Activated T-cell treated with anti-CD3 and anti-CD28 coated beads, Interleukin-2, amount 50 U/mL, for 24 hours (primary cell): ENCODE data around the gene MSX2.
"Not testable (repeated sequence)": the region's sequence is repeated elsewhere in the genome, so short reads cannot be mapped to it uniquely, and the experiment has no call there.

Source experiments
- DNase-seq: peaks from one replicate; pipeline ENCODE4 v3.0.0-alpha.2; 2020
- H3K27ac Mint-ChIP-seq: 2 replicates; pipeline ENCODE4 v1.8.0; 2020; ENCODE audit warnings: mild to moderate bottlenecking, mixed read lengths
- H3K27me3 Mint-ChIP-seq: 2 replicates; pipeline ENCODE4 v1.8.0; 2020; ENCODE audit warnings: mixed read lengths
- H3K36me3 Mint-ChIP-seq: 2 replicates; pipeline ENCODE4 v1.8.0; 2020; ENCODE audit warnings: low read depth, mixed read lengths
- H3K4me1 Mint-ChIP-seq: 2 replicates; pipeline ENCODE4 v1.8.0; 2020; ENCODE audit warnings: low read depth, mixed read lengths
- H3K4me3 Mint-ChIP-seq: 2 replicates; pipeline ENCODE4 v1.8.0; 2020; ENCODE audit warnings: mild to moderate bottlenecking, moderate library complexity, mixed read lengths
- H3K9me3 Mint-ChIP-seq: 2 replicates; pipeline ENCODE4 v1.8.0; 2020; ENCODE audit warnings: mixed read lengths

The MSX2 gene

GRCh38 chr5:174735498-174736330, 11.3 kb downstream of the MSX2 start:
- H3K27ac Mint-ChIP-seq: no peak overlapping the region
- H3K36me3 Mint-ChIP-seq: no peaks in the 10 kb centered on the region
- peaks cover 4% of the 10 kb centered on the region for H3K4me1 Mint-ChIP-seq
- H3K9me3 Mint-ChIP-seq: no peaks in the 10 kb centered on the region
- no peak overlapping the region for H3K4me3 Mint-ChIP-seq
- H3K27me3 Mint-ChIP-seq: peaks cover 79% of the 10 kb centered on the region
- no peak for DNase-seq

GRCh38 chr5:174736331-174736721, 11.9 kb downstream of the MSX2 start:
- peaks cover 4% of the 10 kb centered on the region for H3K4me1 Mint-ChIP-seq
- no peaks in the 10 kb centered on the region for H3K9me3 Mint-ChIP-seq
- peaks cover 73% of the 10 kb centered on the region for H3K27me3 Mint-ChIP-seq
- H3K36me3 Mint-ChIP-seq: no peaks in the 10 kb centered on the region
- no peak overlapping the region for H3K27ac Mint-ChIP-seq
- H3K4me3 Mint-ChIP-seq: no peak overlapping the region
- DNase-seq: no peak

- H3K9me3 Mint-ChIP-seq: peaks cover 3% of the 10 kb centered on the region
- peaks cover 71% of the 10 kb centered on the region for H3K27me3 Mint-ChIP-seq
- no peak for DNase-seq
- H3K36me3 Mint-ChIP-seq: no peaks in the 10 kb centered on the region
- no peak overlapping the region for H3K4me3 Mint-ChIP-seq
- H3K27ac Mint-ChIP-seq: no peak overlapping the region
- H3K4me1 Mint-ChIP-seq: peaks cover 4% of the 10 kb centered on the region
Observed at GRCh38 chr5:174736777-174737176, 12.4 kb downstream of the MSX2 start.

- no peak for DNase-seq
- Mint-ChIP-seq H3K9me3 (peaks cover 3% of the 10 kb centered on the region), H3K27me3 (peaks cover 66% of the 10 kb centered on the region), H3K36me3 (no peaks in the 10 kb centered on the region), H3K27ac (no peak overlapping the region), H3K4me1 (peaks cover 4% of the 10 kb centered on the region), H3K4me3 (no peak overlapping the region)
Observed at GRCh38 chr5:174737330-174737729, 12.9 kb downstream of the MSX2 start.

GRCh38 chr5:174741352-174741751, 17.0 kb downstream of the MSX2 start:
- H3K4me3 Mint-ChIP-seq: no peak overlapping the region
- H3K36me3 Mint-ChIP-seq: no peaks in the 10 kb centered on the region
- DNase-seq: no peak
- no peak overlapping the region for H3K27ac Mint-ChIP-seq
- peaks cover 5% of the 10 kb centered on the region for H3K9me3 Mint-ChIP-seq
- H3K27me3 Mint-ChIP-seq: peaks cover 34% of the 10 kb centered on the region
- no peaks in the 10 kb centered on the region for H3K4me1 Mint-ChIP-seq

- H3K4me1 Mint-ChIP-seq: no peaks in the 10 kb centered on the region
- H3K36me3 Mint-ChIP-seq: no peaks in the 10 kb centered on the region
- H3K27ac Mint-ChIP-seq: no peak overlapping the region
- no peak overlapping the region for H3K4me3 Mint-ChIP-seq
- no peak for DNase-seq
- H3K9me3 Mint-ChIP-seq: peaks cover 5% of the 10 kb centered on the region
- peaks cover 39% of the 10 kb centered on the region for H3K27me3 Mint-ChIP-seq
Observed at GRCh38 chr5:174744896-174745295, 20.5 kb downstream of the MSX2 start.

GRCh38 chr5:174745590-174746103, 21.3 kb downstream of the MSX2 start:
- H3K27ac Mint-ChIP-seq: no peak overlapping the region

GRCh38 chr5:174750711-174751110, 26.3 kb downstream of the MSX2 start:
- H3K27me3 Mint-ChIP-seq: peaks cover 73% of the 10 kb centered on the region
- no peaks in the 10 kb centered on the region for H3K36me3 Mint-ChIP-seq
- DNase-seq: no peak
- H3K4me3 Mint-ChIP-seq: no peak overlapping the region
- H3K4me1 Mint-ChIP-seq: no peaks in the 10 kb centered on the region
- no peaks in the 10 kb centered on the region for H3K9me3 Mint-ChIP-seq
- H3K27ac Mint-ChIP-seq: no peak overlapping the region

More at GRCh38 chr5:174745590-174746103, 21.3 kb downstream of the MSX2 start:
- Mint-ChIP-seq H3K9me3 (peaks cover 5% of the 10 kb centered on the region), H3K36me3 (no peaks in the 10 kb centered on the region), H3K4me1 (no peaks in the 10 kb centered on the region), H3K4me3 (no peak overlapping the region), H3K27me3 (peaks cover 47% of the 10 kb centered on the region)
- DNase-seq: no peak

- H3K27me3 Mint-ChIP-seq: peaks cover 67% of the 10 kb centered on the region
- no peaks in the 10 kb centered on the region for H3K4me1 Mint-ChIP-seq
- DNase-seq: no peak
- H3K27ac Mint-ChIP-seq: no peak overlapping the region
- H3K4me3 Mint-ChIP-seq: no peak overlapping the region
- no peaks in the 10 kb centered on the region for H3K9me3 Mint-ChIP-seq
- H3K36me3 Mint-ChIP-seq: no peaks in the 10 kb centered on the region
Observed at GRCh38 chr5:174751154-174752000, 27.0 kb downstream of the MSX2 start.

- Mint-ChIP-seq H3K27ac (no peak overlapping the region), H3K4me1 (no peaks in the 10 kb centered on the region), H3K36me3 (no peaks in the 10 kb centered on the region), H3K9me3 (no peaks in the 10 kb centered on the region), H3K27me3 (peaks cover 62% of the 10 kb centered on the region), H3K4me3 (no peak overlapping the region)
- no peak for DNase-seq
Observed at GRCh38 chr5:174752121-174752520, 27.7 kb downstream of the MSX2 start.

- Mint-ChIP-seq H3K36me3 (no peaks in the 10 kb centered on the region), H3K27me3 (peaks cover 44% of the 10 kb centered on the region), H3K27ac (no peak overlapping the region), H3K4me3 (no peak overlapping the region), H3K4me1 (no peaks in the 10 kb centered on the region), H3K9me3 (no peaks in the 10 kb centered on the region)
- no peak for DNase-seq
Observed at GRCh38 chr5:174755106-174755505, 30.7 kb downstream of the MSX2 start.

- Mint-ChIP-seq H3K4me1 (no peaks in the 10 kb centered on the region), H3K4me3 (no peak overlapping the region), H3K27ac (no peak overlapping the region), H3K36me3 (no peaks in the 10 kb centered on the region), H3K27me3 (peaks cover 18% of the 10 kb centered on the region), H3K9me3 (no peaks in the 10 kb centered on the region)
- no peak for DNase-seq
Observed at GRCh38 chr5:174759091-174759490, 34.7 kb downstream of the MSX2 start.

GRCh38 chr5:174760721-174761120, 36.3 kb downstream of the MSX2 start:
- Mint-ChIP-seq H3K9me3 (no peaks in the 10 kb centered on the region), H3K4me1 (no peaks in the 10 kb centered on the region), H3K36me3 (no peaks in the 10 kb centered on the region), H3K27ac (no peak overlapping the region), H3K4me3 (no peak overlapping the region), H3K27me3 (peaks cover 11% of the 10 kb centered on the region)
- no peak for DNase-seq

- H3K4me3 Mint-ChIP-seq, H3K27ac Mint-ChIP-seq, H3K4me1 Mint-ChIP-seq, DNase-seq, H3K36me3 Mint-ChIP-seq, H3K9me3 Mint-ChIP-seq: not testable (repeated sequence)
- peaks cover 11% of the 10 kb centered on the region for H3K27me3 Mint-ChIP-seq
Observed at GRCh38 chr5:174761341-174761740, 37.0 kb downstream of the MSX2 start.

- H3K36me3 Mint-ChIP-seq: no peaks in the 10 kb centered on the region
- no peak for DNase-seq
- no peaks in the 10 kb centered on the region for H3K4me1 Mint-ChIP-seq
- H3K27ac Mint-ChIP-seq: no peak overlapping the region
- H3K27me3 Mint-ChIP-seq: peaks cover 7% of the 10 kb centered on the region
- no peak overlapping the region for H3K4me3 Mint-ChIP-seq
- no peaks in the 10 kb centered on the region for H3K9me3 Mint-ChIP-seq
Observed at GRCh38 chr5:174764309-174764708, 39.9 kb downstream of the MSX2 start.
